Skeletal muscle cell (primary cell): ENCODE data around the gene IQGAP3.

ENCODE experiments used
- DNase-seq: peaks from one replicate; pipeline ENCODE4 v3.0.0-alpha.2; 2010; ENCODE audit warnings: low read depth
- H3K4me3 ChIP-seq: 2 replicates; pipeline ENCODE4 v1.5.1; 2011; ENCODE audit warnings: low read depth, mild to moderate bottlenecking, control low read depth, low read length, moderate library complexity

IQGAP3 gene

DNA sequence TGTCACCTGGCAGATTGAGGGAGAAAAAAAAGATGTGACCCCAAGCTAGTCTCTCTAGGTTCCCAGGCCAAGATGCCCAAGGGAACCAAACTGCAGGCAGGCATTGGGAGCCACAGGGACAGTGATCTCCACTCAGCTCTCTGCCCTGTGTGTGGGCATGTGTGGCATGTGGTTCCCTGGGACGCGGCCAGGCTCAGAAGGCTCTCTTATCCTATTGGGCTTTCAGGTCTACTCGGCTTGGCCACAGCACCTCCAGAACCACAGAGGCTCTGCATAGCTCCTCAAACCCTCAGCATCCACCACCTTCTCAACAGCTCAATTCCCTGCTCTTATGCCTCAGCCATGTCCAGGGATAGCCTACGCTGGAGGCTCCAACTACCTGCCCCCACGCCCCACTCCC is 22.0 kb downstream of the IQGAP3 start:
- DNase-seq: no peak

DNA sequence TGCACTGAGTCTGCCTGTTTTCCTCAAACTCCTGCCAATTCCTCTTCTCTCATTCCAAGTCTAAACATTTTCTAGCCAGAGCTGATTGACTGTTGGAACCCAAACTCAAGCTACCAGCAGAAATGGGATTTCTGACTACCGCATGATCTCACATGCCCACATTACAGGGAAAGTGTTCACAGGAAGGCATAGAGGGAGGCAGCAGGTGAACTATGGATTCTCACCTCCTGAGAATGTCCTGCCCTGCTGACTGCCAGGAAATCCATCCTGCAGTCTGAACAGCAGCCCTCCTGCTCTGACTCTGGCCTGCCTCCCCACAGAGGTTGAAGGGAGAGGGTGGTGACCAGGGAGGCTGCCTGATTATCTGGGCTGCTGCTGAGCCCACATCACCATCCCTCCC is 22.5 kb downstream of the IQGAP3 start:
- DNase-seq: no peak
- no peak overlapping the region for H3K4me3 ChIP-seq

More for the DNA sequence above, 22.0 kb downstream of the IQGAP3 start:
- H3K4me3 ChIP-seq: no peak overlapping the region

DNA sequence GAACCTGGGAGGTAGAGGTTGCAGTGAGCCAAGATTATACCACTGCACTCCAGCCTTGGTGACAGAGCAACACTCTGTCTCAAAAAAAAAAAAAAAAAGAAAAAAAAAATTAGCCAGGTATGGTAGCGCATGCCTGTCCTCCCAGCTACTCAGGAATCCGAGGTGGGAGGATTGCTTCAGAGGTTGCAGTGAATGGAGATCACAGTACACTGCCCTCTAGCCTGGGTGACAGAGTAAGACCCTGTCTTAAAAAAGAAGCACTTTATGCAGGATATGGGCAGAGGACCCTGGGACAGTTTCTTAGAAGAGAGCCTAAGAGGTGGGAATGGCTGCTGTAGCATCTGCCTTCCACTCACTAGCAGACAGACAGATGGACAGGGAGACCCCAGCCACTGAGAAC is 23.0 kb downstream of the IQGAP3 start:
- H3K4me3 ChIP-seq: no peak overlapping the region
- no peak for DNase-seq

DNA sequence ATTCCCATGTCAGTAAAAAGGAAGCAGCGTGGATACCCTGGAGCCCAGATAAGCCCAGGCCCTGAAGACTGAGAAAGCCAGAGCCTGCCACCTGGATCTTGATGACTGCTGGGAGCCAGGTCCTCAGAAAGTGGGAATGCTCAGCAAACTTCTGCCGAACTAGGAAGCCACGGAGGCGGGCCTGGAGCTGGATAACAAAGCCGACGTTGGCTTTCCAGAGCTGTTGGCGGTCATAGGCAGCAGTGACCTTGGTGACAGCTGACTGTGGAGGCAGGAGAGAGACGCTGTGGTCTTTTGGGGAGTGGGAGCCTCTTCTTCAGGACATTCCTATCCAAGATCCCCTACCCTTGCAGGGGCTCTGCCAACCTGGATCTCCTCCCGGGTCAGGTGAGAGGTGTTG is 24.4 kb downstream of the IQGAP3 start:
- no peak overlapping the region for H3K4me3 ChIP-seq
- no peak for DNase-seq

DNA sequence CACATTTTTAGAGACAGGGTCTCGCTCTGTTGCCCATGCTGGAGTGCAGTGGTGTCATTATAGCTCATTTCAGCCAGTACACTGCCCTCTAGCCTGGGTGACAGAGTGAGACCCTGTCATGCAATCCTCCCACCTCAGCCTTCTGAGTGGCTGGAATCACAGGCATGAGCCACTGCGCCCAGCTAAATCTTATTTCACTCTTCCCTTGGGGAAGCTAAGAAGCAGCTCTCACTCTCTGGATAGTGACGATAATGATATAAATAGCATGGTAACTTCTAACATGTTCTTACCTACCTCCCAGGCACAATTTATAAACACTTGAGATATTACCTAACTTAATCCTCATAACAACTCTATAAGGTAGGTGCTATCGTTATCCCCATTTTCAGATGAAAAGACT is 24.9 kb downstream of the IQGAP3 start:
- no peak for DNase-seq
- no peak overlapping the region for H3K4me3 ChIP-seq

DNA sequence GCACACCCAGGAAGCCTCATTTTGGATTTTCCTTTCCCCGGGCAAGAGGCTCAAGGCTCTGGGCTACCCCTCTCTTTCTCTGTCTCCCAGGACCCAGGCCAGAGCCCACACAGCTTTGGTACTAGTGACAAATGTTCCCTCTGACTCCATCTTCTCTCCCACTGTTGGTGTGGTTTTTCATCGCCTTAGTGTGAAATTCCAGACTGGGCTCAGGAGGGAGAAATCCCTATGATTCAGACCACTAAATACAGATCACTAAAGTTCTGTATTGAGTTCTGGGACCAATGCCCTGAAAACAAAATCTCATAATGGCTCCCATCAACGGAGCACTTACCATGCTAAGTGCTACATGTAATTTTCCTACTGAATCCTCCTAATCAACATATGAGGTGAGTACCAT is 26.1 kb downstream of the IQGAP3 start:
- H3K4me3 ChIP-seq: no peak overlapping the region
- DNase-seq: no peak

DNA sequence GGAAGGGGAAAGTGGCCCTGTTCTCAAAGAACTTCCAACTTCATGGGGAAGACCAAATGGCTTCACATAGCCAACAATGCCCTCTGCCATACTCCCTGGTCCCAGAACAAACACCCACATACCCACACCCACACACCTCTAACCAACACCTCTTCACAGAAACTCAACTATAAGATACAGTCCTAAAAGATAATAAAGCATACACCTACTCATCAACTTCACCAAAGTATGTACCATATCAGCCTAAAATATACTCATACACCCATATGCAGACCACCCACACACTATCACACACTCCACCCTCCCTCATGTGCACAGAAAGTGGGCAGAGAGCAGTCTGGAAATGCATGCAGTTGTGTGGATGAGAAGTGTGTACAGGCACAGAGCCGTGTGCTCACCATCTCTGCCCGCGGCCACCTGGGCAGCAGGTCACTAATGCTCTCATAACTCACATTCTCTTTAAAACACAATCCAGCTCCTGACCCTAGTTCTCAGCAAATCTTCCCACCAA is 27.7 kb downstream of the IQGAP3 start:
- DNase-seq: no peak

DNA sequence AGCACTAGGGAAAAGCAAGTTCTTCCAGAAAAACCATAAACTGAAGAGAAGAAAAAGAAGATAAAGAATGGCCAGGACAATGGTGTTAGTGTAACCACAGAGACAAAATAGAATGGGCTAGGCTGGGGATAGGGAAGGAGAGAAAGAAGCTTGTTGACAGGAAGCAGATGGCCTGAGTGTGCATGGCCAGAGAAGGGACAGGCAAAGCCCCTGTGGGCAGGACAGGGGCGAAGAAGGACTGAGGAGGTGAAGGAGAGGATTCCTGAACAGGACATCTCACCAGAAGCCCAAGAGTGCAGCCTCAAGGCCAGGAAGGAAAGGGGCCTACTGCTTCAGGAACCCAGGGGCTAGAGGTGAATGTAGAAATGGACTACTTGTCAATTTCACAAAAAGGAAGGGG is 29.3 kb downstream of the IQGAP3 start:
- DNase-seq: no peak
- H3K4me3 ChIP-seq: no peak overlapping the region

More for the DNA sequence above, 27.7 kb downstream of the IQGAP3 start:
- H3K4me3 ChIP-seq: no peak overlapping the region

DNA sequence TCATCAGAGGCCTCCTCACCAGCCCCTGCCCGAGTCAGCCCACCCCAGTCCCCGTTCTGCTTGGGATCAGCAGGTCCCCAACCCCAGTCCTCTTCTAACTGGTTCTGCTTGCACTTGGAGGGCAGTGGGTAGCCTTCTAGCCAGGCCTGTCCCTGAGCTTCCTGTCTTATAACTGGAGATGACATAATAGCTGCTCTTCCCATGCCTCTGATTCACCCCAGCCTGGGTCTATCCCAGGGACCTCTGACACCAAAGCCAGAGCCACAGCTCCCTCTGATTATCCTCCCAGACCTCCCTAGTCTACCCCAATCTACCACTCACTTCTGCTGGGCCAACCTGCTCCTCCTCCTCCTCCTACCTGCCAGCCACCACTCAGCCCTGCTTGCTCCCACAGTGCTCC is 31.4 kb downstream of the IQGAP3 start:
- DNase-seq: no peak
- H3K4me3 ChIP-seq: no peak overlapping the region

DNA sequence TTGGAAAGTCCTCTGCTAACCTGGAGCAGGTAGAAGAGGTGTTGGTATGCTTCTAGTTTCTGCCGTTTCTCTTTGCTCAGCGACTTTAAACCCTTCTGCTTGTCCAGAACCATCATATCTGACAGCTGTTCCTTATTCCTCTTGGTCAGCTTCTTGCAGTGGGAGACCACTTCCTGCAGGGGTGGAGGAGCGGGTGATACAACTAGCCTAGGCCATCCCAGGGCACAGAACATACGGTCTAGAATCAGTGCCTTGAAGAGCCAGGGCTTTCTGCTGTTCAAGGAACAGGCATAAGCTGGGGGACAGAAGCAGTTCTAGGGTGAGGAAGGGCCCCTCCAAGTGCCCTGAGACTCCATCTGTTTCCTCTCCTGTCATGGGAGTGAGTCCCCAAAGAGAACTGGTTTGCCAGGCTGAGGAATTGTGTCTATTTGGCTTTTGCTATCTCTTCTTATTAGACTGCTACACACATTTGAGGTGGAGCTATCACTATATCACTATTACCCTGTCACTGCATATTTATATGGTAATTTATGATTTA is 32.5 kb downstream of the IQGAP3 start:
- DNase-seq: no peak
- H3K4me3 ChIP-seq: no peak overlapping the region

DNA sequence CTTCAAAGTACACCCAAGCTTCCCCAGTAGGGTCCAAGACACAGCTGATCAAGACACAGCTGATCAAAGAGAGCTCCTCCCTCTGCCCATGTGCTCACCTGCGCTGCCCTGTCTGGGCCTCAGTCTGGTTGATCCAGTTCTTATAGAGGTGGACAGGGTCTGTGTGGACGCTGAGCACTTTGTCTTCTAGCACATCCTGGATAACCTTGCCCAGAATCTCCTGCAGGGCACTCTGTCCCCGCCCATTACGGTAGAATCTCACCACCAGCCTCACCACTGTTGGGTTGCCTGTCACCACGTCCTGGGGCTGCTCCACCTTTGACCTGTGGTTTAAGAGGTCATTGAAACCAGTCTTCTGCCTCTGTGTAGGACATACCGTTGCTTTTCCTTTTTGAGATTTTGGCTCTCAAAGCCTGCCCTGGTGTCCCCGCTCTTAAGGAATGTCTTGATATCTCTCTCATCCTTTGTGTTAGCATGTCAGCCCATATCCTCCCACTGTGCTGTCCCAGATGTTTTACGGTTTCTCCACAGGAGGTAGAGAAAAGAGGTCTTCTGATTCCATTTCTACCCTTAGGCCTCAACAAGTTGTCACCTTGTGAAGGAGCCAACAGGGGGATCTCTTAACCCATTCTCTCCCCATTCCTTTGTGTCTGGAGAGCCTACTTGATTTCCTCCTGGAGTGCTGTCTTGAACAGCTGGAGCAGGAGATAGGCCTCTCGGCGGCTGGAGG is 33.5 kb downstream of the IQGAP3 start:
- H3K4me3 ChIP-seq: no peak overlapping the region
- no peak for DNase-seq

DNA sequence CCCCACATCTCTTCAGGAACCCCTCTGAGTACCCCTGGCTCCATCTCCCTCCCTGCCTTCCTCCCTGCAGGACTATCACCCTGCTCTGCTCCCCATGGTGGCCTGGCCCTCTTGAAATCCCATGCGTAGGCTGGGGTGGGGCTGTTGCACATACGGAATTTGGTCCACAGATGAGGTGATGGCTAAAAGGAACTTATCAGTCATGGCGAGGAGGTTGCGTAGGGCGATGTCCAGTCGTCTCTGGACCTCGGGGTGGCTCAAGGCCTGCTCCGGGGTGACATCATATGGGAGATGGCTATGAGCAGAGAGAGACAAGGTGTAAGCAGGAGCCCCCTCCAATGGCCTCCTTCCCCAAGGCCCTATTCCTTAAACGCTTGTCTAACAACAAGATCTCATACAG is 35.3 kb downstream of the IQGAP3 start:
- no peak overlapping the region for H3K4me3 ChIP-seq
- DNase-seq: no peak

DNA sequence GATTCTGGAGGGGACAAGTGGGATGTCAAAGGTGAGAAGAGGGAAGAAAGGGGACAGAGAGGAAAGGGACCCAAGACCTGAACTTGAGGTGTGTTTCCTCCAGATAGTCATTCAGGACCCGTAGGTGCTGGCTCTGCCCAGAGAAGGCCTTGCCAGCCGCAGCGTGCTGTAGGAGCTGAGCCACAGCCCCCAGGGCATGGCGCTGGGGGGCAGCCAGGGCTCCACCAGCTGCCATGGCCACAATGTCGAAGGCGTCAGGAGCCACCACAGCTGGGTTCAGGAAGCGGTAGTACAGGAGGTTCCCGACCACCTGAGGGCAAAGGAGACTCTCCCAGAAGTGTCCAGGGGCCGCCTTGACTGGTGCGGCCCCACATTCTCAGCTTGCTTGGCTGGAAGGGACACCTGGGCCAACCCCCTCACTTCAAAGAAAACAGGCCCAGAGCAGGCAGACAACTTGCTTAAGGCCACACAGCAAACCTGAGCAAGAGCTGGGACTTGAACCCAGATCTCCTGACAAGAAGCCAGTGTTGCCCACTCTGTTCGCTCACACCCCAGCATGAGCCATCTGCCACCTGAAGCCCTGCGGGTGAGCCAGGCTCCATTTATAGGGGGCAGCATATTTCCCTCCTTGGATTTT is 37.8 kb downstream of the IQGAP3 start:
- no peak for DNase-seq
- H3K4me3 ChIP-seq: no peak overlapping the region

DNA sequence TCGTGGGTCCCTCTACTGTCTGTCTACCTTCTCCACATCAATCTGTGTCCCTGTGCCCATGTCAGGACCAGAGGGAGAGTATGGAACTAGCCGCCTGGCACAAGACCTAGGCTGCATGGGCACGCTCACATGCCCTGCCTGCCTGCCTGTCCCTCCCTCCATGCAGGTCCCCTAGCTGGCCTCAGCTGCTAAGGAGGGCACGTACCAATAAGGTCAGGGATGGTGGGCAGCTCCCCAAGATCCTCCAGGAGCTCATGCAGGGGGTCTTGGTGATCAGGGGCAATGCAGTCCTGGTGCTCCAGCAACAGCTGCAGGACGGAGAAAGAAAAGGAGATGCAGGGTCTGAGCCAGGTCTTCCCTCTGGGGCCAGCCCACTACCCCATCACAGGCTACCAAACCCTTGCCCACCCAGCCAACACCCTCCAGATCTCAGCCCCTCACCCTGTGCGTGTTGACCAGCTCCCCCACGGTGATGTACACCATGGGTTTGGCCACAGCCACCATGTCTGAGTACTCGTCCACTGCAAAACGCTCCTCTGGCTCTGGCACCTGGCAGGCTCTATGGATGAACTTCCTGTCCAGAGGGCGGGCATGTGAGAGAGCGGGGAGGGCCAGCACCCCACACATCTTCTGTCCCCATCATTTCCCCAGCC is 38.7 kb downstream of the IQGAP3 start:
- no peak overlapping the region for H3K4me3 ChIP-seq
- no peak for DNase-seq

DNA sequence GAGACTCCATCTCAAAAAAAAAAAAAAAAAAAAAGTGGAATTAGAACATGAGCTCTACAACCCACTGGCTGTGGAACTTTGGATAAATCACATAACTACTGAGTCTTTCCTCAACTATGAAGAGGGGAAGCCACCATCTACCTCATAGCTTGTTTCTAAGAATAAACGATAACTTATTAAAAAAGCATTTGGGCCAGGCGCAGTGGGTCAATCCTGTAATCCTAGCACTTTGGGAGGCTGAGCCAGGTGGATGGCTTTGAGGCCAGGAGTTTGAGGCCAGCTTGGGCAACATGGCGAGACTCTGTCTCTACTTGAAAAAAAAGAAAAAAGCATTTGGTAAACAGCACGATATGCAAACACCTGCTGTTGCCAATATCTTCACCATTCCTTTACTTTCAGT is 40.0 kb downstream of the IQGAP3 start:
- no peak overlapping the region for H3K4me3 ChIP-seq
- no peak for DNase-seq

DNA sequence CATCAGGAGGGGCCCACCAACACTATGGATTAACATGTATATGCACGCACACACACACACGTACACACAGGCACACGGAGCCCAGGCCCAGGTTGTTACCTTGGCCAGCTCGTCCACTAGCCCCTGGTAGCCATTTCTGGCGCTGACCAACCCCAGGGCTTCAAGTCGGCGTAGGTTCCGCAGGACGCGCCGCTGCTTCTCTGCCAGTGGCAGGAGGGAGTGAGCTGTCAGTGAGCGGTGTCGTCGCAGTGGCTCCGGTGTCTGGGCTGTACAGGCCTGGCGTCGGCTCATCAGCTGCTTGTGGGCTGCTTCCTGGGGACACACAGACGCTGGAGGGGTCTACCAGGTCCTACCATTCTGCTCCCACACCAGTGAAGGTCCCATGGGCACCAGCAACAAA is 42.4 kb downstream of the IQGAP3 start:
- DNase-seq: no peak
- H3K4me3 ChIP-seq: no peak overlapping the region

DNA sequence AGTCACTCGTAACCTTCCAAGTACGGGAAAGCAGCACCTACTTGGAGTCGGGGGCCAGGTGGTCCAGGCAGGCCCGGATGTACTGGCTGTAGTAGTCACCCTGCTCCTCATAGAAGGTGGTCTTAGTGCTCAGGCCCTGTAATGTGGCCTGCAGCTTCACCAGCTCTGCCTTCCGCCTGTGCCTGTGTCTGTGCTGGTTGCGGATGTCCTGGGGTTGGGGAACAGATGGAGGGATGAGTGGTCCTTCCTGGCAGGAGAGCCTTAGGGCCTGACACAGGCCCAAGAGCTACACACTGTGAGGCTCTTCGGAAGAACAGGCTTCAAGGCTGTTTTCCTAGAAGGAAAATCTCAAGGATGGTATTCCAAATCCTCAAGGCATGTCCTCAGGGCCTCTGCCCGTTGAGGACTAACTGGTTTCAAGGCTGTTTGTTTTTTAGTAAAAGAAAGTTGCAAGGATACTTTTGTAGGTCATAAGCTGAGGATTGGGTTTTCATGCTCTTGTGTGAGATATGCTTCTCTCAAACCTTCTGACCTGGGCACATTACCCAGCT is 43.4 kb downstream of the IQGAP3 start:
- no peak for DNase-seq
- no peak overlapping the region for H3K4me3 ChIP-seq

DNA sequence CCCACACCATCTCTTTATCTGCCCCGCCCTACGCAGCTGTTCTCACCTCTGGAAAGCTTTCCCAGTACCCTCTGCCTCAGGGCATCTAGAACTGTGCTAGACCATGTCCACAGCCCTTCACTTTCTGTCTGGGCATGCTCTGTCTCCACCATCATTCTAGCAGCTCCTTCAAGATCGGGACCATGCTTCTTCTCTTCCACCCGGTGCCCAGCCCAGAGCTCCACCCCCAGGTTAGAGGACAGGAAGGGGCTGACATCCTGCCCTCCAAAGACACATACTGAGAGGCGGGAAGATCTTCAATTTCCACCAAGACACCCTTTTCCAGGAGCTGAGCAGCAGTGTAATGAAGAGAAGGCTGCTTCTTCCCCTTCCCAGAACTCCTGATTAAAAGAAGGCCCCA is 44.1 kb downstream of the IQGAP3 start:
- no peak for DNase-seq
- H3K4me3 ChIP-seq: no peak overlapping the region

DNA sequence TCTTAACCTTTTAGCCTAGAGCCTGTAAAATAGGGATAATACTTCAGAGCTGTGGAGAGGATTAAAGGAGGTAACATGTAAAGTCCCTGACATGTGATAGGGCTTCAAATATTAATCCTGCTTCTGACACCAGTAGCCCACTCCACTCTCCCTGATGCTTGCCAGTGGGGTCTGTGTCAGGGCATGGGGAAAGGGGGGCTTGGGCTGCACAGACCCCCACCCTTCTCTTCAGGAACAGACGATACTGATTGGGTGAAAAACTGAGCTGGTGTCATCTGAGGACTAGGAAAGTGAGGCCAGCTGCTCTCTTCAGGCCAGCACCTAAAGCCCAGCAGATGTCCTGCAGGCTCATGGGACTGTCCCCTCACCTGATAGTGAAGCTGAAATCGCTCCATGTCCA is 44.8 kb downstream of the IQGAP3 start:
- no peak for DNase-seq
- no peak overlapping the region for H3K4me3 ChIP-seq

DNA sequence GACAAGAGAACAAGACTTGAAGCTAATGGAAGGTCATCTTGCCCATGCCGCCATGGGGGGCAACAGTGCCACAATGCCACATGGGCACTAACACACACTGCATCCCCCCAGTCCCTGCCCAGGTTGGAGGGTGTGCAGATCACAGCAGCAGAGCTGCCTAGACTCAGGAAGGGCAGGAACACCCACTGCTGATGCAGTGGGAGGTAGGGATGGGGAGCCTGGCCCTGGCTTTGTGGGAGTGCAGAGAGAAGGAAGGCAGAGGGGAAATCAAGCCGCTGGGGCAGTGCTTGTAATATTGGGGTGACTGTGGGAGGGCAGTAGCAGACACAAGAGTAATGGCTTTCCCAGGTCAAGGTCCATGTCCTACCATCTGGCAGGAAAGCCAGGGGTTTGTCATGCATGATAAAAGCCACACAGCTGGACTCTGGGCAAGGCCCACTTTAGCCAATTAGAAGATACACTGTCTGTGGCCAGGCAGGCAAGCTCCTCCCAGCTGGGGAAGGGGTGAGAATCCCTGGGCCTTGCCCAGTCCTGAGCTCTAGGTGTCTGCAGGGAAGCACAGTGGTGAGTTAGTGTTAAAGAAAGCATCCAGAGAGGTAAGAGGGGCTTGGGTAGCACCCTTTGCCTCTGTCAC is 46.4 kb downstream of the IQGAP3 start:
- DNase-seq: no peak
- no peak overlapping the region for H3K4me3 ChIP-seq
